ENCODE results near the gene PTPN5.

PTPN5 gene

GRCh38 chr11:18730020-18730419 lies 61.6 kb downstream of the PTPN5 start:
- no peak overlapping the region for H3K4me3 ChIP-seq (ENCODE audit: low read depth, low read length)
- DNase-seq (ENCODE audit: low read depth, low spot score): no peak
- TF ChIP-seq CTCF (IDR thresholded peaks at IDR 0.05; ENCODE audit: low read depth, low read length): no peak
- in situ Hi-C loops (cut with HindIII; ENCODE audit: low sequenced_read_pairs): no loop called here

- no peak for TF ChIP-seq CTCF (IDR thresholded peaks at IDR 0.05; ENCODE audit: low read depth, low read length)
- DNase-seq (ENCODE audit: low read depth, low spot score): no peak
- H3K4me3 ChIP-seq (ENCODE audit: low read depth, low read length): no peak overlapping the region
- in situ Hi-C loops (cut with HindIII; ENCODE audit: low sequenced_read_pairs): no loop called here
These were observed 62.2 kb downstream of the PTPN5 start for GRCh38 chr11:18729426-18729825.

DNA sequence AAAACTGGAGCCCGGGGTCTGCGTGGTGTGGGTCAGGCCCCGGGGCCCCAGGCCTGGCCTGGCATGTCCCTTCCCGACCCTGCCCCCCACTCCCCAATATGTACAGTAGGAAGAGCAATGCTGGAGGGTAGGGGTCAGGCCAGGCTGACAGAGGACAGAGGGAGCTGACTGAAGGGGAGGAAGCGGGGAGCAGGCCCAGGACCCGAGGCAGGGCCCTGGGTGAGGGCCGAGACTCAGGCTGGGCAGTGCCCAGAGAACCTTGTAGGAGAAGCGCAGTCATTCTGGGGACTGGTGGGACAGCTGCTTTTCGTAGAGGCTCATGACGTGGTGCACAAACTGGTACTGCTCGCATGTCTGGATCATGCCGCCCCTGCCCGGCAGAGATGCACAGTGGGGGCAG lies 62.9 kb downstream of the PTPN5 start:
- H3K4me3 ChIP-seq (ENCODE audit: low read depth, low read length): no peak overlapping the region
- TF ChIP-seq CTCF (IDR thresholded peaks at IDR 0.05; ENCODE audit: low read depth, low read length): no peak
- no peak for DNase-seq (ENCODE audit: low read depth, low spot score)
- in situ Hi-C loops (cut with HindIII; ENCODE audit: low sequenced_read_pairs): no loop called here

DNA sequence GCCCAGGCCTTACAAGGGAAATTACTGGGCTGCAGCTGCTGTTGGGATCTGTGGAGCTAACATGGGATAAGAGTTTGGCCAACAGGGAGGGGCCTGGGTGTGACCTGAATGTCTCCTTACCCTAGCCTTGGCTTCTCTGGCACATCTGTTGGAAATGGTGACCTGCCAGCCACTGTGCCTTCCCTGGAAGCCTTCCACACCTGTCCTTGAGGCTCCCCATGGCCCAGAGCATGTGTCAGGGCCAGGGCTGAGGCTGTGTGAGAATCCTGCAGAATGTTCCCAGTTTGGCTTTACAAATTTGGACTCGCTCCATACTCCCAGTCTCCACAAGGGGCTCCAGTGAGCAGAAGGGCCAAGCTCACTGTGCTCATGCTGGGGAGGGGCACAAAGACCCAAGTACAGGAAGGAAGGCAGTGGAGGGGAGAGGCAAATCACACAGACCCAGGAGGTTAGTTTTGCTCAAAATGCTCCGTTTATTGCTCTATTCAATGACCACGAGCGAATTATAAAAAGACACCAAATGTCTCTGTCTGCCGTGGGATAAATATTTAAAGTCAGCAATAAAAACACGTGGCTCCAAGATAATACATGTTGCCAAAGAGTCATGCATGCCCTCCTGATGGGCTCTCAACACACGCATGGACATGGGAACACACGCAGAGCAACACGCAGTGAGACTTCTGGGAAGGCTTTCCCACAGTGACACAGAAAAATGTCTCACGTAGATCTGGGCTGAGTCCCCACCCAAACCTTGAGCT lies 63.9 kb downstream of the PTPN5 start:
- in situ Hi-C loops (cut with HindIII; ENCODE audit: low sequenced_read_pairs): no loop called here
- TF ChIP-seq CTCF (IDR thresholded peaks at IDR 0.05; ENCODE audit: low read depth, low read length): peak; percentile 90
- no peak overlapping the region for H3K4me3 ChIP-seq (ENCODE audit: low read depth, low read length)
- DNase-seq (ENCODE audit: low read depth, low spot score): peak; percentile 11

- DNase-seq (ENCODE audit: low read depth, low spot score): no peak
- no peak for TF ChIP-seq CTCF (IDR thresholded peaks at IDR 0.05; ENCODE audit: low read depth, low read length)
- H3K4me3 ChIP-seq (ENCODE audit: low read depth, low read length): no peak within 1 kb of the TSS
- in situ Hi-C loops (cut with HindIII; ENCODE audit: low sequenced_read_pairs): no loop called here
These were observed 65.6 kb downstream of the PTPN5 start, which contains the start of gene IGSF22 for GRCh38 chr11:18726040-18726439. Gene IGSF22 (minus strand): TSS chr11:18726188. CDS start chr11:18724236, 1,952 bp downstream.

GRCh38 chr11:18723991-18724390 lies 67.6 kb downstream of the PTPN5 start:
- TF ChIP-seq CTCF (IDR thresholded peaks at IDR 0.05; ENCODE audit: low read depth, low read length): no peak
- in situ Hi-C loops (cut with HindIII; ENCODE audit: low sequenced_read_pairs): no loop called here
- DNase-seq (ENCODE audit: low read depth, low spot score): no peak
- no peak overlapping the region for H3K4me3 ChIP-seq (ENCODE audit: low read depth, low read length)

All from astrocyte of the spinal cord (primary cell).